ENCODE measurements around the gene MRPS21. TPM values are rescaled to one million over a fixed set of nuclear protein-coding genes. Genes with fewer than 3 reads are reported as not detected.

Gene MRPS21
- total RNA-seq, 1 donor from 2014 or later, result 66.7 TPM

DNA sequence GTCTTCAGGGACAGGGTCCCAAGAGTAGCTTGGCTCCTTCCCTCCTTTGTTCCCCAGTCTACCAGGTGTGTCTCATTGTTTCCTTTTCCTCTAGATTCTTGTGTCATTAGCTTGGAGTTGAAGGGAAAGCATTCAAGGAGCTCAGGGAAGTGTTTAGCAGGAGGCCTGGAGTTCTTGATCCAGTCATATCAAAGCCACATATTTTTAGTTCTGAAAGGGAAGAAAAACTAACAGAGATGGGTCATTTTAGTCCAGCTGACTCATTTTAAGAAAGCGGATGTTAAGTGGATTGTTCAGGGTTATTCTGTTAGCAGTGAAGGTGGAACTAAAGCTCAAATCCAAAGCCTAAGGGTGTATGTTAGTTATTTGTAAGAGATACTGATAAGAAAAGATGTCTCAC is 20.4 kb upstream of the MRPS21 start:
- TF ChIP-seq, protein P1, sequence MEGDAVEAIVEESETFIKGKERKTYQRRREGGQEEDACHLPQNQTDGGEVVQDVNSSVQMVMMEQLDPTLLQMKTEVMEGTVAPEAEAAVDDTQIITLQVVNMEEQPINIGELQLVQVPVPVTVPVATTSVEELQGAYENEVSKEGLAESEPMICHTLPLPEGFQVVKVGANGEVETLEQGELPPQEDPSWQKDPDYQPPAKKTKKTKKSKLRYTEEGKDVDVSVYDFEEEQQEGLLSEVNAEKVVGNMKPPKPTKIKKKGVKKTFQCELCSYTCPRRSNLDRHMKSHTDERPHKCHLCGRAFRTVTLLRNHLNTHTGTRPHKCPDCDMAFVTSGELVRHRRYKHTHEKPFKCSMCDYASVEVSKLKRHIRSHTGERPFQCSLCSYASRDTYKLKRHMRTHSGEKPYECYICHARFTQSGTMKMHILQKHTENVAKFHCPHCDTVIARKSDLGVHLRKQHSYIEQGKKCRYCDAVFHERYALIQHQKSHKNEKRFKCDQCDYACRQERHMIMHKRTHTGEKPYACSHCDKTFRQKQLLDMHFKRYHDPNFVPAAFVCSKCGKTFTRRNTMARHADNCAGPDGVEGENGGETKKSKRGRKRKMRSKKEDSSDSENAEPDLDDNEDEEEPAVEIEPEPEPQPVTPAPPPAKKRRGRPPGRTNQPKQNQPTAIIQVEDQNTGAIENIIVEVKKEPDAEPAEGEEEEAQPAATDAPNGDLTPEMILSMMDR (IDR thresholded peaks at IDR 0.05; ENCODE audit: insufficient read depth, low read length, poor library complexity, severe bottlenecking), result no peak
- DNase-seq (ENCODE audit: low read depth), result no peak
- no peak overlapping the region for H3K4me3 ChIP-seq (ENCODE audit: low read depth, low read length)
- H3K27me3 ChIP-seq (ENCODE audit: control insufficient read depth, insufficient read depth, low read length), result no peaks in the 10 kb centered on the region
- no peaks in the 10 kb centered on the region for H3K36me3 ChIP-seq (ENCODE audit: control insufficient read depth, insufficient read depth, low read length)

- TF ChIP-seq, protein P1 (IDR thresholded peaks at IDR 0.05; ENCODE audit: insufficient read depth, low read length, poor library complexity, severe bottlenecking), result no peak
- H3K36me3 ChIP-seq (ENCODE audit: control insufficient read depth, insufficient read depth, low read length), result no peaks in the 10 kb centered on the region
- no peak for DNase-seq (ENCODE audit: low read depth)
- H3K27me3 ChIP-seq (ENCODE audit: control insufficient read depth, insufficient read depth, low read length), result peaks cover 2% of the 10 kb centered on the region
- no peak overlapping the region for H3K4me3 ChIP-seq (ENCODE audit: low read depth, low read length)
Measured at GRCh38 chr1:150280138-150280707, 13.4 kb upstream of the MRPS21 start.

- Histone ChIP-seq H3K36me3 (ENCODE audit: control insufficient read depth, insufficient read depth, low read length) (no peaks in the 10 kb centered on the region), H3K4me3 (ENCODE audit: low read depth, low read length) (peak overlapping the region; percentile 36), H3K27me3 (ENCODE audit: control insufficient read depth, insufficient read depth, low read length) (peaks cover 2% of the 10 kb centered on the region)
- DNase-seq (ENCODE audit: low read depth), result no peak
- TF ChIP-seq, protein P1 (IDR thresholded peaks at IDR 0.05; ENCODE audit: insufficient read depth, low read length, poor library complexity, severe bottlenecking), result peak; percentile 73
Measured at GRCh38 chr1:150281221-150281757, 12.4 kb upstream of the MRPS21 start.

GRCh38 chr1:150281758-150282557 is 11.7 kb upstream of the MRPS21 start, which contains the start of gene CIART:
Gene CIART (plus strand): TSS chr1:150282554. CDS start chr1:150283268, 714 bp downstream.
- peak within 1 kb of the TSS; percentile 56 for H3K4me3 ChIP-seq (ENCODE audit: low read depth, low read length)
- peak; percentile 98 for DNase-seq (ENCODE audit: low read depth)
- TF ChIP-seq, protein P1 (IDR thresholded peaks at IDR 0.05; ENCODE audit: insufficient read depth, low read length, poor library complexity, severe bottlenecking), result no peak

GRCh38 chr1:150282558-150282958 is 11.1 kb upstream of the MRPS21 start:
- no peak for DNase-seq (ENCODE audit: low read depth)
- Histone ChIP-seq H3K4me3 (ENCODE audit: low read depth, low read length) (peak overlapping the region; percentile 56), H3K27me3 (ENCODE audit: control insufficient read depth, insufficient read depth, low read length) (peaks cover 2% of the 10 kb centered on the region), H3K36me3 (ENCODE audit: control insufficient read depth, insufficient read depth, low read length) (no peaks in the 10 kb centered on the region)
- TF ChIP-seq, protein P1 (IDR thresholded peaks at IDR 0.05; ENCODE audit: insufficient read depth, low read length, poor library complexity, severe bottlenecking), result no peak

More at GRCh38 chr1:150281758-150282557, 11.7 kb upstream of the MRPS21 start, which contains the start of gene CIART:
- Histone ChIP-seq H3K36me3 (ENCODE audit: control insufficient read depth, insufficient read depth, low read length) (no peaks in the 10 kb centered on the region), H3K27me3 (ENCODE audit: control insufficient read depth, insufficient read depth, low read length) (peaks cover 2% of the 10 kb centered on the region)

Data from kidney epithelial cell (primary cell).